Activated CD4-positive, alpha-beta T cell treated with anti-CD3 and anti-CD28 coated beads for 4 hours (primary cell): ENCODE data around the gene POFUT2.

ENCODE experiments used
- DNase-seq, 2 donors: peaks; one replicate each; pipeline ENCODE4 v3.0.0-alpha.2; 2020

The POFUT2 gene

GRCh38 chr21:45220714-45221490, 66.8 kb downstream of the POFUT2 start:
- no peak for DNase-seq

- DNase-seq = no peak
Measured at GRCh38 chr21:45220071-45220481, 67.6 kb downstream of the POFUT2 start.

- no peak for DNase-seq
Measured at GRCh38 chr21:45219517-45219916, 68.2 kb downstream of the POFUT2 start.

- DNase-seq = no peak
Measured at GRCh38 chr21:45217010-45217409, 70.7 kb downstream of the POFUT2 start.

- DNase-seq = no peak
Measured at GRCh38 chr21:45215213-45215612, 72.5 kb downstream of the POFUT2 start.
